Mucosa of rectum (tissue), 2 donors: Measurements from ENCODE around the gene SHROOM1.
A peak's percentile ranks its signal among the peaks of the same experiment; 100 is the strongest.

Experiments used
- H3K27ac ChIP-seq, 2 donors: one replicate each; pipeline ENCODE4 v1.7.0; 2013; ENCODE audit warnings: inconsistent platforms in 2 of 2, low read depth in 2 of 2, low read length in 2 of 2
- H3K27me3 ChIP-seq, 2 donors: one replicate each; pipeline ENCODE4 v1.7.0; 2013; ENCODE audit warnings: low read length in 2 of 2; ENCODE audit not compliant: control insufficient read depth in 2 of 2, insufficient read depth in 2 of 2
- H3K36me3 ChIP-seq, 2 donors: one replicate each; pipeline ENCODE4 v1.7.0; 2013; ENCODE audit warnings: low read length in 2 of 2; ENCODE audit not compliant: control insufficient read depth in 2 of 2, insufficient read depth in 2 of 2
- H3K4me1 ChIP-seq, 2 donors: one replicate each; pipeline ENCODE4 v1.7.0; 2013; ENCODE audit warnings: low read length in 2 of 2, mild to moderate bottlenecking in 1 of 2; ENCODE audit not compliant: control insufficient read depth in 2 of 2, insufficient read depth in 2 of 2
- H3K4me3 ChIP-seq, 2 donors: one replicate each; pipeline ENCODE4 v1.7.0; 2013; ENCODE audit warnings: low read length in 2 of 2
- H3K9ac ChIP-seq, 2 donors: one replicate each; pipeline ENCODE4 v1.7.0; 2013; ENCODE audit warnings: low read length in 2 of 2, low read depth in 1 of 2, mild to moderate bottlenecking in 1 of 2
- H3K9me3 ChIP-seq, 2 donors: one replicate each; pipeline ENCODE4 v1.7.0; 2013; ENCODE audit warnings: low read length in 2 of 2; ENCODE audit not compliant: control insufficient read depth in 2 of 2
- donor health status: healthy.
- donor health status: Normal muscosa, but diverticular disease.

Gene SHROOM1

GRCh38 chr5:132830436-132831094, at the start of gene SHROOM1:
Gene SHROOM1, minus strand, starts transcription at chr5:132830647. Its CDS starts 4,507 bp downstream, at chr5:132826140.
- peak within 1 kb of the TSS; percentile 71 to 90 for H3K9ac ChIP-seq
- H3K27ac ChIP-seq = peak within 1 kb of the TSS; percentile 90 to 94
- peak within 1 kb of the TSS; percentile 70 to 85 for H3K4me3 ChIP-seq
- H3K27me3 ChIP-seq = no peaks in the 10 kb centered on the region
- H3K4me1 ChIP-seq = peaks cover 18 to 29% of the 10 kb centered on the region in 2 donors
- peaks cover 0 to 8% of the 10 kb centered on the region in 2 donors for H3K36me3 ChIP-seq
- no peaks in the 10 kb centered on the region for H3K9me3 ChIP-seq

- Histone ChIP-seq H3K27ac (peak overlapping the region; percentile 5 to 76), H3K27me3 (no peaks in the 10 kb centered on the region), H3K9me3 (no peaks in the 10 kb centered on the region), H3K4me3 (no peak overlapping the region), H3K4me1 (peaks cover 0 to 21% of the 10 kb centered on the region in 2 donors), H3K36me3 (peaks cover 29 to 35% of the 10 kb centered on the region in 2 donors), H3K9ac (peak overlapping the region in 1 of 2 donors; percentile 14)
These were observed 47.5 kb upstream of the SHROOM1 start for GRCh38 chr5:132877938-132878337.

DNA sequence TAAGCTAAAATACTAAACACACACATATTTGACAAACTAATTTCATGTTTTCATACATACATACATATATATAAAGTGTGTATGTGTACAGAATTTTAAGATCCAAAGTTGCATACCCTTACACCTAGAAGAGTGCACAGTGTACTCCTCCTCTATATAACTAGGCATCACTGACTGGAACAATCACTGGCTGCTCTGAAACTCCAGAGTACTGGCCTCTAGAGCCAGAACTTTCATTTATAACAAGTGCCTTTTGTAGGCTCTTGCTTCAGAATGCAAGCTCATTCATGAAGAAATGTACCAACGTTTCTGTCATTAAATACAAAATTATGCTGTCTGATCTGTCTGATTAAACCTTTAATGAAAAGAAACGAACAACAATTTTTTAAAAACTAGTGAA, 47.0 kb upstream of the SHROOM1 start:
- H3K9ac ChIP-seq = peak overlapping the region in 1 of 2 donors; percentile 14
- no peaks in the 10 kb centered on the region for H3K9me3 ChIP-seq
- H3K27me3 ChIP-seq = no peaks in the 10 kb centered on the region
- no peak overlapping the region for H3K4me3 ChIP-seq
- peaks cover 0 to 26% of the 10 kb centered on the region in 2 donors for H3K4me1 ChIP-seq
- H3K27ac ChIP-seq = peak overlapping the region; percentile 1 to 76
- H3K36me3 ChIP-seq = peaks cover 34 to 37% of the 10 kb centered on the region in 2 donors

DNA sequence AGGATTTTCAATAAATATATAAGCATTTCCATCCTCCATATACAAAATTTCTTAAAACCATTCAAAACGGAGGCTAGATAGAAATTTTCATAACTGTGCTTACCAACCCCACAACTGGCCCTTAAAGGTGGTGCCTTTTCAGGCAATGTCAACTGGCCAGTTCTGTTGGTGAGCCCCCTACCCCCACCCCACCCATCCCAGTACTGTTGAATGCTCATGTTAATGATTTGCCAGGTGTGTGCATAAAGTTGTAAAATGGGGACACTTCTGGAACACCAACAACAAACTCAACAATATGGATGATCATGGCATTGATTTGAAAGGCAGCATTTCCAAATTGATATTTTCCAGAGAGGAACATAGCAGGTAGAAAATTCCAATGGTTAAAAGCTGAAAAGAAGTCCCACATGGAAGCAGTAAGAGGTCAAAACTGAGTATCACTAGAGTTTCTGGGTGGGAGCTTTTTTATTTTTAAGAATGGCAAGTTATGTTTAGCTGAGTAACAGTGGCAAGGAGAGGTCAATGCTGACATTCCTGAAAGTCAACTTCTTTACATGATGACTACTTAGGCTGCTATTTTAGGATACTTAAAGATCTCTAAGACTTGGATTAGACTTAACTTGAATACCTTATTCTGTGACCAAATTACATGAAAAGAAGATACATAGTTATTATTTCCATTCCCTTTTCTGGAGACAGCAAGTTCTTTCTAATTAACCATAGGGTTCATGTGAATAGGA, 45.7 kb upstream of the SHROOM1 start:
- Histone ChIP-seq H3K27ac (no peak overlapping the region), H3K4me3 (no peak overlapping the region), H3K4me1 (peaks cover 0 to 29% of the 10 kb centered on the region in 2 donors), H3K9ac (no peak overlapping the region), H3K9me3 (no peaks in the 10 kb centered on the region), H3K36me3 (peaks cover 35 to 39% of the 10 kb centered on the region in 2 donors), H3K27me3 (no peaks in the 10 kb centered on the region)

DNA sequence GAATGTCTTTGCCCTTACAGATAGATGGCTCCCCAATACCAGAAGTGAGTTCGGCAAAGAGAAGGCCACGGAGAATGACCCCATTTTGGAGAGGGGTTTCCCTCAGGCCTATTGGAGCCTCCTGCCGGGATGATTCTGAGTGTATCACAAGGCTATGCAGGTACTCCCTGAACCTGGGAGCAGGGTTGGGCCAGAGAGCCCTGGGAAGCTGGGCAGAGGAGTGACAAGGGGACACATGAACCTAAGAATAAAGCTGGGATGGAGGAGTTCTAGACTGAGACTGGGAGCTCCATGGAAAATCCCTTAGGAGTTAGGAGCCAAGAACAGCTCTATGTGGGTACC, 43.5 kb upstream of the SHROOM1 start:
- H3K36me3 ChIP-seq = peaks cover 28 to 30% of the 10 kb centered on the region in 2 donors
- no peaks in the 10 kb centered on the region for H3K9me3 ChIP-seq
- peak overlapping the region; percentile 54 to 64 for H3K27ac ChIP-seq
- no peaks in the 10 kb centered on the region for H3K27me3 ChIP-seq
- peak overlapping the region in 1 of 2 donors; percentile 4 for H3K9ac ChIP-seq
- peaks cover 0 to 29% of the 10 kb centered on the region in 2 donors for H3K4me1 ChIP-seq
- H3K4me3 ChIP-seq = peak overlapping the region in 1 of 2 donors; percentile 23

DNA sequence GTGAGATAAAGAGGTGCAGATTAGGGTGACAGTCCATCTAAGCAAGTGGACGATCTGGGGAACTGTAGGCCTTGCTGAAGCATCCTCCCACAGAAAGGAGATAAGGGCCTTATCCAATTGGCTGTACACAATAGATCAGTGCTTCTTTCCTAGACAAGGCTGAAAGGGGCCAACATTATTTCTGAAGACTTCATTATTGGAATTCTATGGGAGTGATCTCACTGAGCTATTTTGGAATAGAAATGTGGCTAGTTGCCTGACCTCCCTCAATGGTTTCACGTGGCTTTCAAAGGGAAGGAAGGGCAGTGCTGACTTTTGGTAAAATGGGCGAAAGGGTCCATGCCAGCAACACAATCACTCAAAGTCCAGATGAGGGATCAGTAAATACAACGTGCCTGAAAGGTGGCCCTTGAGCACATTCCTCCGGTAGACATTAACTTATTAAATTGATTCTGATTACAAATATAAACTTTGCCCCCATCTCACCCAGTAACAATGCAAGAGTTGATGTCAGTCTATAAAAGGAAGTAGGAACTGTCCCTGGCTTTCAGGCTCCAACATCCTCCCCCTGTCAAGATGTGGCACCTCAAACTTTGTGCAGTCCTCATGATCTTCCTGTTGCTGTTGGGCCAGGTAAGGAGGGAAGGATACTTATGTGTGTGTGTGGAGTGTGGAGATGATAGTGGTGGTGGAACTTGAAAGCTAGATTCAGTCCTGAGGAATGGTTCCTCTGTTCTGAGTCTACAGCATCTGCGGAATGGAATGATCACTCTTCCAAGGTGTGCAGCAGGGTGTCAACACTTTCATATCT, 42.9 kb upstream of the SHROOM1 start, which contains the start of gene LEAP2:
LEAP2 (plus strand) TSS at position 550 of the 811 bp plus-strand sequence; CDS start at position 577, 27 bp downstream.
- H3K27ac ChIP-seq = peak within 1 kb of the TSS; percentile 54 to 64
- peaks cover 31 to 32% of the 10 kb centered on the region in 2 donors for H3K36me3 ChIP-seq

DNA sequence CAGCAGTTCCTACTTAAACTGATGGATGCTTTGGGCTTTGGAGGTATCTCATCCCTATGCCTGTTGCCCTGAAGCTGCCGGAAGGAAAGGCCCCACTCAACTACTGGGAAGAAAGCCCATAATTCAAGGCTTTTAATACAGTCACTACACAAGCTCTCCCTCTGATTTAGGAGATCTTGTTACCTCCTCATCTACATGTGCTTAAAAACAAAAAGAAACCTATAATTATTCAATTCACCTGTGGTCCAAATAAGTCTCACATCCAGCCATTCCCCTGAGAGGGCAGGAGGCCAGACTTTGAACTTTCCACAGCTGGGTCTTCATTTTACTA, 42.3 kb upstream of the SHROOM1 start:
- Histone ChIP-seq H3K36me3 (peaks cover 32 to 34% of the 10 kb centered on the region in 2 donors), H3K27me3 (no peaks in the 10 kb centered on the region), H3K27ac (peak overlapping the region; percentile 40 to 62), H3K9me3 (no peaks in the 10 kb centered on the region), H3K4me3 (no peak overlapping the region), H3K4me1 (peaks cover 0 to 26% of the 10 kb centered on the region in 2 donors), H3K9ac (no peak overlapping the region)

More for the DNA sequence above, 42.9 kb upstream of the SHROOM1 start, which contains the start of gene LEAP2:
- H3K27me3 ChIP-seq = no peaks in the 10 kb centered on the region
- H3K4me1 ChIP-seq = peaks cover 0 to 28% of the 10 kb centered on the region in 2 donors
- no peaks in the 10 kb centered on the region for H3K9me3 ChIP-seq
- H3K4me3 ChIP-seq = peak within 1 kb of the TSS in 1 of 2 donors; percentile 23
- peak within 1 kb of the TSS in 1 of 2 donors; percentile 4 for H3K9ac ChIP-seq

- Histone ChIP-seq H3K36me3 (peaks cover 28 to 34% of the 10 kb centered on the region in 2 donors), H3K4me1 (peaks cover 9 to 32% of the 10 kb centered on the region in 2 donors), H3K27ac (no peak overlapping the region), H3K27me3 (no peaks in the 10 kb centered on the region), H3K9me3 (no peaks in the 10 kb centered on the region), H3K9ac (no peak overlapping the region), H3K4me3 (no peak overlapping the region)
These were observed 41.2 kb upstream of the SHROOM1 start for GRCh38 chr5:132871459-132872284.

DNA sequence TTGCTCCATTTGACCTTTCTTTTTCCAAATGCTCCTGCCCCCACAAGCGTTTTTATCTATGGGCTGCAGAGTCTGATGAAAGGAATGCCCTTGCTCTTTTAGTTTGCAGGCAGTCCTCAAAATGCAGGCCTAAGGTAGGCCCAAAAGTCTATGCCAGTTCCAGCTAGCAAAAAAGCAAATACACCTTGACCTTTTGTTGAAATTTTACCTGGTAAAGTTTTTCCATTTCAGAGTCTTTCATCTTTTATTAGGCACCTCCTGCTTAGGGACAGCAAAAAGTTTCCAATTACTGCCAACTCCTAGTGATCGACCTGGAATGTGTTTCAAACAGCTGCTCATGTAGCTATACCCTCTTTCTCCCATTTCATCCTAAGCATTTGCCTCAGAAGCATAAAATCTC, 40.4 kb upstream of the SHROOM1 start:
- Histone ChIP-seq H3K27me3 (no peaks in the 10 kb centered on the region), H3K4me3 (no peak overlapping the region), H3K9ac (no peak overlapping the region), H3K27ac (no peak overlapping the region), H3K36me3 (peaks cover 28 to 34% of the 10 kb centered on the region in 2 donors), H3K9me3 (no peaks in the 10 kb centered on the region), H3K4me1 (peaks cover 10 to 31% of the 10 kb centered on the region in 2 donors)
